ENCODE measurements around the gene CAPN7.

DNA sequence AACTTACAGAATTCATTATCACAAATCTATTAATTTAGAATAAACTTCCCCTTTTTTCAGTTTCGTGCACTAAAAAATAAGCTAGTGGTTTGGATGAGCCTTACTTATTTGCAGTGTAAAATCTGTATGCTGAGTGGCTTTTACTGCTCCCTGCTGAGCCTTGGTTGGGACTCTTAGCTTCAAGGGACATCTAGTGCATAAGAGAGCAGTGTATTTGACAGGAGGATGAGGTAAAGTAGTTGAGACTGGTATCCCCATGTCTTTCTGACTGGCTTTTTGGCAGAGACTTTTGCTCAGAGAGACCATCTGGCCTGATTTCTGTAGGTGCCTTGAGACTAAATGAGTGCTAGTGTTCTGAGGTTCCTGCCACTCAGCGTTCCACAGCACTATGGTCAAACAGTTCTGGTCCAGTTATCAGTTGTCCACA, 11.8 kb downstream of the CAPN7 start:
- TF ChIP-seq GATA3 (IDR thresholded peaks at IDR 0.05; ENCODE audit: low read depth, low read length) = no peak
- no peak for TF ChIP-seq GATA2 (IDR thresholded peaks at IDR 0.05; ENCODE audit: low read depth, low read length)

All from SH-SY5Y (cell line).